ENCODE data around the gene LRRC4C.
"Not testable (repeated sequence)": the region's sequence is repeated elsewhere in the genome, so short reads cannot be mapped to it uniquely, and the experiment has no call there.

LRRC4C gene

GRCh38 chr11:40877981-40878380 is 581.5 kb downstream of the LRRC4C start:
- DNase-seq (ENCODE audit: low read depth in 2 of 2) = no peak

- no peak for DNase-seq (ENCODE audit: low read depth in 2 of 2)
Observed at GRCh38 chr11:40877256-40877655, 582.2 kb downstream of the LRRC4C start.

GRCh38 chr11:40867991-40868632 is 591.3 kb downstream of the LRRC4C start:
- DNase-seq (ENCODE audit: low read depth in 2 of 2) = no peak

- not testable (repeated sequence) for DNase-seq (ENCODE audit: low read depth in 2 of 2)
Observed at GRCh38 chr11:40857754-40858153, 601.7 kb downstream of the LRRC4C start.

GRCh38 chr11:40842750-40843339 is 616.6 kb downstream of the LRRC4C start:
- DNase-seq (ENCODE audit: low read depth in 2 of 2) = no peak

GRCh38 chr11:40841231-40841630 is 618.2 kb downstream of the LRRC4C start:
- no peak for DNase-seq (ENCODE audit: low read depth in 2 of 2)

- DNase-seq (ENCODE audit: low read depth in 2 of 2) = no peak
Observed at GRCh38 chr11:40838181-40838683, 621.2 kb downstream of the LRRC4C start.

GRCh38 chr11:40827116-40827515 is 632.3 kb downstream of the LRRC4C start:
- no peak for DNase-seq (ENCODE audit: low read depth in 2 of 2)

- no peak for DNase-seq (ENCODE audit: low read depth in 2 of 2)
Observed at GRCh38 chr11:40826601-40827000, 632.9 kb downstream of the LRRC4C start.

GRCh38 chr11:40825201-40825834 is 634.1 kb downstream of the LRRC4C start:
- no peak for DNase-seq (ENCODE audit: low read depth in 2 of 2)

- no peak for DNase-seq (ENCODE audit: low read depth in 2 of 2)
Observed at GRCh38 chr11:40819230-40819629, 640.2 kb downstream of the LRRC4C start.

GRCh38 chr11:40816976-40817375 is 642.5 kb downstream of the LRRC4C start:
- DNase-seq (ENCODE audit: low read depth in 2 of 2) = no peak

- DNase-seq (ENCODE audit: low read depth in 2 of 2) = no peak
Observed at GRCh38 chr11:40797981-40798380, 661.5 kb downstream of the LRRC4C start.

- no peak for DNase-seq (ENCODE audit: low read depth in 2 of 2)
Observed at GRCh38 chr11:40787224-40787623, 672.2 kb downstream of the LRRC4C start.

GRCh38 chr11:40763046-40763445 is 696.4 kb downstream of the LRRC4C start:
- DNase-seq (ENCODE audit: low read depth in 2 of 2) = no peak

GRCh38 chr11:40759341-40759740 is 700.1 kb downstream of the LRRC4C start:
- no peak for DNase-seq (ENCODE audit: low read depth in 2 of 2)

- no peak for DNase-seq (ENCODE audit: low read depth in 2 of 2)
Observed at GRCh38 chr11:40754297-40754696, 705.2 kb downstream of the LRRC4C start.

- DNase-seq (ENCODE audit: low read depth in 2 of 2) = no peak
Observed at GRCh38 chr11:40746282-40746681, 713.2 kb downstream of the LRRC4C start.

GRCh38 chr11:40732132-40732531 is 727.3 kb downstream of the LRRC4C start:
- DNase-seq (ENCODE audit: low read depth in 2 of 2) = no peak

- no peak for DNase-seq (ENCODE audit: low read depth in 2 of 2)
Observed at GRCh38 chr11:40722179-40722795, 737.2 kb downstream of the LRRC4C start.

- DNase-seq (ENCODE audit: low read depth in 2 of 2) = no peak
Observed at GRCh38 chr11:40716344-40717130, 742.9 kb downstream of the LRRC4C start.

GRCh38 chr11:40713083-40713482 is 746.4 kb downstream of the LRRC4C start:
- DNase-seq (ENCODE audit: low read depth in 2 of 2) = no peak

Measured in stimulated activated CD4-positive, alpha-beta T cell treated with anti-CD3 and anti-CD28 coated beads, Interleukin-12 subunit alpha, Interleukin-12 subunit beta, amount 100 ng/mL, for 24 hours (primary cell).